T-helper 22 cell (primary cell): ENCODE data around the gene NEK2.
A peak's percentile ranks its signal among the peaks of the same experiment; 100 is the strongest.
"Not testable (repeated sequence)": the region's sequence is repeated elsewhere in the genome, so short reads cannot be mapped to it uniquely, and the experiment has no call there.

Source experiments
- DNase-seq: peaks from one replicate; pipeline ENCODE4 v3.0.0-alpha.2; 2020; ENCODE audit warnings: low read depth

NEK2 gene

GRCh38 chr1:211675230-211676105 lies at the start of gene NEK2:
NEK2 (minus strand) TSS chr1:211675621; CDS start chr1:211675479, 142 bp downstream.
- DNase-seq: peak; percentile 77

- no peak for DNase-seq
These were observed 49.3 kb upstream of the NEK2 start for GRCh38 chr1:211724687-211725196.

- DNase-seq: no peak
These were observed 47.9 kb upstream of the NEK2 start for GRCh38 chr1:211723273-211723672.

GRCh38 chr1:211722277-211723175 lies 47.1 kb upstream of the NEK2 start:
- no peak for DNase-seq

- not testable (repeated sequence) for DNase-seq
These were observed 41.1 kb upstream of the NEK2 start for GRCh38 chr1:211716555-211716954.

- no peak for DNase-seq
These were observed 40.5 kb upstream of the NEK2 start for GRCh38 chr1:211715971-211716370.

- no peak for DNase-seq
These were observed 38.7 kb upstream of the NEK2 start for GRCh38 chr1:211714154-211714553.

- DNase-seq: no peak
These were observed 37.8 kb upstream of the NEK2 start for GRCh38 chr1:211713231-211713630.

GRCh38 chr1:211711315-211711705 lies 35.9 kb upstream of the NEK2 start:
- DNase-seq: no peak

GRCh38 chr1:211710566-211711314 lies 35.3 kb upstream of the NEK2 start:
- no peak for DNase-seq

- DNase-seq: no peak
These were observed 33.5 kb upstream of the NEK2 start for GRCh38 chr1:211708926-211709325.

- no peak for DNase-seq
These were observed 32.6 kb upstream of the NEK2 start for GRCh38 chr1:211708006-211708405.

GRCh38 chr1:211705467-211706091 lies 30.2 kb upstream of the NEK2 start:
- DNase-seq: no peak

GRCh38 chr1:211704543-211704942 lies 29.1 kb upstream of the NEK2 start:
- no peak for DNase-seq

- DNase-seq: no peak
These were observed 28.6 kb upstream of the NEK2 start for GRCh38 chr1:211703812-211704537.

- DNase-seq: no peak
These were observed 26.3 kb upstream of the NEK2 start for GRCh38 chr1:211701733-211702132.

- no peak for DNase-seq
These were observed 23.6 kb upstream of the NEK2 start for GRCh38 chr1:211699059-211699458.

GRCh38 chr1:211698161-211699026 lies 23.0 kb upstream of the NEK2 start:
- DNase-seq: peak; percentile 41

- DNase-seq: no peak
These were observed 21.9 kb upstream of the NEK2 start for GRCh38 chr1:211697356-211697755.
